Ishikawa (cell line): ENCODE results near the gene NUB1.

Experiments
- EP300 ChIP-seq: IDR thresholded peaks from 2 replicates; pipeline ENCODE4 v1.6.1; 2012; ENCODE audit warnings: borderline replicate concordance
- TCF12 ChIP-seq: IDR thresholded peaks from 2 replicates; pipeline ENCODE4 v1.6.1; 2012; ENCODE audit warnings: low read depth
- YY1 ChIP-seq: IDR thresholded peaks from 2 replicates; pipeline ENCODE4 v1.6.1; 2012; ENCODE audit warnings: low read depth
- TF ChIP-seq, protein P1 (sequence below): IDR thresholded peaks from 2 replicates; pipeline ENCODE4 v1.6.1; 2012; ENCODE audit warnings: low read depth, mild to moderate bottlenecking
- TF ChIP-seq, protein P2 (sequence below): IDR thresholded peaks from 2 replicates; pipeline ENCODE4 v1.6.1; 2012
- TF ChIP-seq, protein P3 (sequence below): IDR thresholded peaks from 2 replicates; pipeline ENCODE4 v1.6.1; 2012

DNA sequence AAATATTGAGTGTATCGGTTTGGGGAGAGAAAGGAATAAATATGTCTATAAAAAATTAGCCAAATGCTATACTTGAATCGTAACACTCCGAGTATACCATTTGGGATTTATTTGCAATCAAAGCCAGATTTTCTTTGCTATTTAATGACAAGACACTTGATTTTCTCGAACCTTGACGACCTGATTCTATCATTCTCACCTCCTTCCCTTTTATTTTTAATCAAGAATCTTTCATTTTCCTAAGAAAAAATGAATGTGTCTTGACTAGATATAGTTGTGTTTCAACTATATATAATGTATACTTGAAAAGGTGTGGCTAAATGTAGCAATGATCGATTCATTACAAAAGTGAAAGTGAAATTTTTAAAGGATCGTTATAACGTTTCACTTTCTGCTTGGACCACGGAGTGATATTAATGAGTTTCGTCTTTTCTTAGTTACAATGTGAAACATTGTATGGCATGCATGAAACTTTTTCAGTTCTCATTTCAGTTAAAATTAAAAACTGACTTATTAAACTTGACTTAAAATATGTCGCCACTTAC is 562 bp downstream of the NUB1 start:
- TF ChIP-seq TCF12 (no peak), YY1 (no peak), EP300 (no peak)
- TF ChIP-seq, protein P1, sequence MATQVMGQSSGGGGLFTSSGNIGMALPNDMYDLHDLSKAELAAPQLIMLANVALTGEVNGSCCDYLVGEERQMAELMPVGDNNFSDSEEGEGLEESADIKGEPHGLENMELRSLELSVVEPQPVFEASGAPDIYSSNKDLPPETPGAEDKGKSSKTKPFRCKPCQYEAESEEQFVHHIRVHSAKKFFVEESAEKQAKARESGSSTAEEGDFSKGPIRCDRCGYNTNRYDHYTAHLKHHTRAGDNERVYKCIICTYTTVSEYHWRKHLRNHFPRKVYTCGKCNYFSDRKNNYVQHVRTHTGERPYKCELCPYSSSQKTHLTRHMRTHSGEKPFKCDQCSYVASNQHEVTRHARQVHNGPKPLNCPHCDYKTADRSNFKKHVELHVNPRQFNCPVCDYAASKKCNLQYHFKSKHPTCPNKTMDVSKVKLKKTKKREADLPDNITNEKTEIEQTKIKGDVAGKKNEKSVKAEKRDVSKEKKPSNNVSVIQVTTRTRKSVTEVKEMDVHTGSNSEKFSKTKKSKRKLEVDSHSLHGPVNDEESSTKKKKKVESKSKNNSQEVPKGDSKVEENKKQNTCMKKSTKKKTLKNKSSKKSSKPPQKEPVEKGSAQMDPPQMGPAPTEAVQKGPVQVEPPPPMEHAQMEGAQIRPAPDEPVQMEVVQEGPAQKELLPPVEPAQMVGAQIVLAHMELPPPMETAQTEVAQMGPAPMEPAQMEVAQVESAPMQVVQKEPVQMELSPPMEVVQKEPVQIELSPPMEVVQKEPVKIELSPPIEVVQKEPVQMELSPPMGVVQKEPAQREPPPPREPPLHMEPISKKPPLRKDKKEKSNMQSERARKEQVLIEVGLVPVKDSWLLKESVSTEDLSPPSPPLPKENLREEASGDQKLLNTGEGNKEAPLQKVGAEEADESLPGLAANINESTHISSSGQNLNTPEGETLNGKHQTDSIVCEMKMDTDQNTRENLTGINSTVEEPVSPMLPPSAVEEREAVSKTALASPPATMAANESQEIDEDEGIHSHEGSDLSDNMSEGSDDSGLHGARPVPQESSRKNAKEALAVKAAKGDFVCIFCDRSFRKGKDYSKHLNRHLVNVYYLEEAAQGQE, result no peak
- TF ChIP-seq, protein P2, sequence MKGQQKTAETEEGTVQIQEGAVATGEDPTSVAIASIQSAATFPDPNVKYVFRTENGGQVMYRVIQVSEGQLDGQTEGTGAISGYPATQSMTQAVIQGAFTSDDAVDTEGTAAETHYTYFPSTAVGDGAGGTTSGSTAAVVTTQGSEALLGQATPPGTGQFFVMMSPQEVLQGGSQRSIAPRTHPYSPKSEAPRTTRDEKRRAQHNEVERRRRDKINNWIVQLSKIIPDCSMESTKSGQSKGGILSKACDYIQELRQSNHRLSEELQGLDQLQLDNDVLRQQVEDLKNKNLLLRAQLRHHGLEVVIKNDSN, result no peak
- TF ChIP-seq, protein P3, sequence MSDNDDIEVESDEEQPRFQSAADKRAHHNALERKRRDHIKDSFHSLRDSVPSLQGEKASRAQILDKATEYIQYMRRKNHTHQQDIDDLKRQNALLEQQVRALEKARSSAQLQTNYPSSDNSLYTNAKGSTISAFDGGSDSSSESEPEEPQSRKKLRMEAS, result no peak
